ENCODE data around the gene PTCHD1.

DNA sequence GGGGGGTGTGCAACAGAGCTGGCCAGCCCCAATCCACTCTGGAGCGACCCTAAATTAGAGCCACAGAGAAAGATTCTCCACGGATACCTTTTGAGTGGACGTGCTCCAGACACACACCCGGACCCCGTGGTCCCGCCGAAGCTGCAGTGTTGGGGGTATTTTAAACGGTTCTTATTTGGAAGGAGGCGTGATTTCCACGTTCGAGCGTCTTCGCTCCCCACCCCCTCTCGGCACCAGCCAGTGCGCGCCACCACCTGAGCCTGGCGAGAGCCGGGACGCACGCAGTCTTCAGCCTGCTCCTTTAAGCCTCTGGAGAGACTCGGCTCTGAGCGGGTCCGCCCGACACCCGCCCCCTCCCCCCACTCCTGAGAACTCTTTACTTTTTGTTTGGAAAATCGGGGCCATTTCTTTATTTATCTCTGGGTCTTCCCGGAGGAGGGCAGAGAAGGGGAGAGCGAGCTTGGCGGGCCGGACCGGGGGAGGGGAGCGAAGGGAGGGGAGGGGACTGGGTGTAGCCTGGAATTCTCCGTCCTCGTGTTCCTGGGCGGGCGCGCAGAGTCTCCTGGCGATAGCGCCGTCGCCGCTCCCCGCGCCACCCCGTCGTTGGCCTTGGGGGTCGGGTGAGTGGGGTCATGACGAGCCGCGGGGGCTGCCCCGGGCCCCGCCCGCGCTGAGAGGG is 668 bp upstream of the PTCHD1 start:
- TF ChIP-seq, protein P1, sequence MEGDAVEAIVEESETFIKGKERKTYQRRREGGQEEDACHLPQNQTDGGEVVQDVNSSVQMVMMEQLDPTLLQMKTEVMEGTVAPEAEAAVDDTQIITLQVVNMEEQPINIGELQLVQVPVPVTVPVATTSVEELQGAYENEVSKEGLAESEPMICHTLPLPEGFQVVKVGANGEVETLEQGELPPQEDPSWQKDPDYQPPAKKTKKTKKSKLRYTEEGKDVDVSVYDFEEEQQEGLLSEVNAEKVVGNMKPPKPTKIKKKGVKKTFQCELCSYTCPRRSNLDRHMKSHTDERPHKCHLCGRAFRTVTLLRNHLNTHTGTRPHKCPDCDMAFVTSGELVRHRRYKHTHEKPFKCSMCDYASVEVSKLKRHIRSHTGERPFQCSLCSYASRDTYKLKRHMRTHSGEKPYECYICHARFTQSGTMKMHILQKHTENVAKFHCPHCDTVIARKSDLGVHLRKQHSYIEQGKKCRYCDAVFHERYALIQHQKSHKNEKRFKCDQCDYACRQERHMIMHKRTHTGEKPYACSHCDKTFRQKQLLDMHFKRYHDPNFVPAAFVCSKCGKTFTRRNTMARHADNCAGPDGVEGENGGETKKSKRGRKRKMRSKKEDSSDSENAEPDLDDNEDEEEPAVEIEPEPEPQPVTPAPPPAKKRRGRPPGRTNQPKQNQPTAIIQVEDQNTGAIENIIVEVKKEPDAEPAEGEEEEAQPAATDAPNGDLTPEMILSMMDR (IDR thresholded peaks at IDR 0.05; ENCODE audit: insufficient read depth, low read length, poor library complexity, severe bottlenecking), result no peak
- no peak for TF ChIP-seq EZH2phosphoT487 (conservative IDR thresholded peaks at IDR 0.05; ENCODE audit: low read length)
